Measurements from ENCODE around the gene ZNF57.

GRCh38 chr19:2926341-2927031 is 25.8 kb downstream of the ZNF57 start:
- TF ChIP-seq, protein P1, sequence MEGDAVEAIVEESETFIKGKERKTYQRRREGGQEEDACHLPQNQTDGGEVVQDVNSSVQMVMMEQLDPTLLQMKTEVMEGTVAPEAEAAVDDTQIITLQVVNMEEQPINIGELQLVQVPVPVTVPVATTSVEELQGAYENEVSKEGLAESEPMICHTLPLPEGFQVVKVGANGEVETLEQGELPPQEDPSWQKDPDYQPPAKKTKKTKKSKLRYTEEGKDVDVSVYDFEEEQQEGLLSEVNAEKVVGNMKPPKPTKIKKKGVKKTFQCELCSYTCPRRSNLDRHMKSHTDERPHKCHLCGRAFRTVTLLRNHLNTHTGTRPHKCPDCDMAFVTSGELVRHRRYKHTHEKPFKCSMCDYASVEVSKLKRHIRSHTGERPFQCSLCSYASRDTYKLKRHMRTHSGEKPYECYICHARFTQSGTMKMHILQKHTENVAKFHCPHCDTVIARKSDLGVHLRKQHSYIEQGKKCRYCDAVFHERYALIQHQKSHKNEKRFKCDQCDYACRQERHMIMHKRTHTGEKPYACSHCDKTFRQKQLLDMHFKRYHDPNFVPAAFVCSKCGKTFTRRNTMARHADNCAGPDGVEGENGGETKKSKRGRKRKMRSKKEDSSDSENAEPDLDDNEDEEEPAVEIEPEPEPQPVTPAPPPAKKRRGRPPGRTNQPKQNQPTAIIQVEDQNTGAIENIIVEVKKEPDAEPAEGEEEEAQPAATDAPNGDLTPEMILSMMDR (conservative IDR thresholded peaks at IDR 0.05; ENCODE audit: low read depth in 2 of 2): no peak
- TF ChIP-seq EZH2 (IDR thresholded peaks at IDR 0.05; ENCODE audit: low read depth, unreplicated experiment) (no peak), STAT1 (IDR thresholded peaks at IDR 0.05; ENCODE audit: unreplicated experiment) (no peak)
